ENCODE data around the gene SCRN3.

DNA sequence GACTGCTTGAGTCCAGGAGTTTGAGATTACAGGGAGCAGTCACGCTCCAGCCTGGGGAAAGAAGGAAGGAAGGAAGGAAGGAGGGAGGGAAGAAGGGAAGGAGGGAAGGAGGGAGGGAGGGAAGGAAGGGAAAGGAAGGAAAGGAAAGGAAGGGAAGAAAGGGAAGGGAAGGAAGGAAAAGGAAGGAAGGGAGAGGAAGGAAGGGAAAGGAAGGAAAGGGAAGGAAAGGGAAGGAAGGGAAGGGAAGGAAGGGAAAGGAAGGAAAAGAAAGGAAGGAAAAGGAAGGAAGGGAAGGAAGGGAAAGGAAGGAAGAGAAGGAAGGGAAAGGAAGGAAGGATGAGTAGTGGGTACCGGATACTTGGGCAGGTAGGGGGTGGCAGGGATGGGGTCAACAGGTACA is 59.0 kb downstream of the SCRN3 start:
- TF ChIP-seq RAD21 (IDR thresholded peaks at IDR 0.05; ENCODE audit: low read length): no peak
- no peak for TF ChIP-seq FOXM1 (IDR thresholded peaks at IDR 0.05; ENCODE audit: low read depth)
- no peak for TF ChIP-seq NRF1 (IDR thresholded peaks at IDR 0.05; ENCODE audit: low read depth, low read length)
- TF ChIP-seq, protein P1, sequence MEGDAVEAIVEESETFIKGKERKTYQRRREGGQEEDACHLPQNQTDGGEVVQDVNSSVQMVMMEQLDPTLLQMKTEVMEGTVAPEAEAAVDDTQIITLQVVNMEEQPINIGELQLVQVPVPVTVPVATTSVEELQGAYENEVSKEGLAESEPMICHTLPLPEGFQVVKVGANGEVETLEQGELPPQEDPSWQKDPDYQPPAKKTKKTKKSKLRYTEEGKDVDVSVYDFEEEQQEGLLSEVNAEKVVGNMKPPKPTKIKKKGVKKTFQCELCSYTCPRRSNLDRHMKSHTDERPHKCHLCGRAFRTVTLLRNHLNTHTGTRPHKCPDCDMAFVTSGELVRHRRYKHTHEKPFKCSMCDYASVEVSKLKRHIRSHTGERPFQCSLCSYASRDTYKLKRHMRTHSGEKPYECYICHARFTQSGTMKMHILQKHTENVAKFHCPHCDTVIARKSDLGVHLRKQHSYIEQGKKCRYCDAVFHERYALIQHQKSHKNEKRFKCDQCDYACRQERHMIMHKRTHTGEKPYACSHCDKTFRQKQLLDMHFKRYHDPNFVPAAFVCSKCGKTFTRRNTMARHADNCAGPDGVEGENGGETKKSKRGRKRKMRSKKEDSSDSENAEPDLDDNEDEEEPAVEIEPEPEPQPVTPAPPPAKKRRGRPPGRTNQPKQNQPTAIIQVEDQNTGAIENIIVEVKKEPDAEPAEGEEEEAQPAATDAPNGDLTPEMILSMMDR (IDR thresholded peaks at IDR 0.05): no peak
- no peak for TF ChIP-seq EP300 (IDR thresholded peaks at IDR 0.05; ENCODE audit: borderline replicate concordance in 1 of 2, low read depth in 1 of 2, low read length in 1 of 2)
- TF ChIP-seq, protein P2, sequence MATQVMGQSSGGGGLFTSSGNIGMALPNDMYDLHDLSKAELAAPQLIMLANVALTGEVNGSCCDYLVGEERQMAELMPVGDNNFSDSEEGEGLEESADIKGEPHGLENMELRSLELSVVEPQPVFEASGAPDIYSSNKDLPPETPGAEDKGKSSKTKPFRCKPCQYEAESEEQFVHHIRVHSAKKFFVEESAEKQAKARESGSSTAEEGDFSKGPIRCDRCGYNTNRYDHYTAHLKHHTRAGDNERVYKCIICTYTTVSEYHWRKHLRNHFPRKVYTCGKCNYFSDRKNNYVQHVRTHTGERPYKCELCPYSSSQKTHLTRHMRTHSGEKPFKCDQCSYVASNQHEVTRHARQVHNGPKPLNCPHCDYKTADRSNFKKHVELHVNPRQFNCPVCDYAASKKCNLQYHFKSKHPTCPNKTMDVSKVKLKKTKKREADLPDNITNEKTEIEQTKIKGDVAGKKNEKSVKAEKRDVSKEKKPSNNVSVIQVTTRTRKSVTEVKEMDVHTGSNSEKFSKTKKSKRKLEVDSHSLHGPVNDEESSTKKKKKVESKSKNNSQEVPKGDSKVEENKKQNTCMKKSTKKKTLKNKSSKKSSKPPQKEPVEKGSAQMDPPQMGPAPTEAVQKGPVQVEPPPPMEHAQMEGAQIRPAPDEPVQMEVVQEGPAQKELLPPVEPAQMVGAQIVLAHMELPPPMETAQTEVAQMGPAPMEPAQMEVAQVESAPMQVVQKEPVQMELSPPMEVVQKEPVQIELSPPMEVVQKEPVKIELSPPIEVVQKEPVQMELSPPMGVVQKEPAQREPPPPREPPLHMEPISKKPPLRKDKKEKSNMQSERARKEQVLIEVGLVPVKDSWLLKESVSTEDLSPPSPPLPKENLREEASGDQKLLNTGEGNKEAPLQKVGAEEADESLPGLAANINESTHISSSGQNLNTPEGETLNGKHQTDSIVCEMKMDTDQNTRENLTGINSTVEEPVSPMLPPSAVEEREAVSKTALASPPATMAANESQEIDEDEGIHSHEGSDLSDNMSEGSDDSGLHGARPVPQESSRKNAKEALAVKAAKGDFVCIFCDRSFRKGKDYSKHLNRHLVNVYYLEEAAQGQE (IDR thresholded peaks at IDR 0.05; ENCODE audit: low read depth, low read length): no peak
- TF ChIP-seq, protein P3, sequence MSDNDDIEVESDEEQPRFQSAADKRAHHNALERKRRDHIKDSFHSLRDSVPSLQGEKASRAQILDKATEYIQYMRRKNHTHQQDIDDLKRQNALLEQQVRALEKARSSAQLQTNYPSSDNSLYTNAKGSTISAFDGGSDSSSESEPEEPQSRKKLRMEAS (IDR thresholded peaks at IDR 0.05; ENCODE audit: low read depth): no peak
- TF ChIP-seq RCOR1 (IDR thresholded peaks at IDR 0.05; ENCODE audit: low read length): no peak
- TF ChIP-seq, protein P4, sequence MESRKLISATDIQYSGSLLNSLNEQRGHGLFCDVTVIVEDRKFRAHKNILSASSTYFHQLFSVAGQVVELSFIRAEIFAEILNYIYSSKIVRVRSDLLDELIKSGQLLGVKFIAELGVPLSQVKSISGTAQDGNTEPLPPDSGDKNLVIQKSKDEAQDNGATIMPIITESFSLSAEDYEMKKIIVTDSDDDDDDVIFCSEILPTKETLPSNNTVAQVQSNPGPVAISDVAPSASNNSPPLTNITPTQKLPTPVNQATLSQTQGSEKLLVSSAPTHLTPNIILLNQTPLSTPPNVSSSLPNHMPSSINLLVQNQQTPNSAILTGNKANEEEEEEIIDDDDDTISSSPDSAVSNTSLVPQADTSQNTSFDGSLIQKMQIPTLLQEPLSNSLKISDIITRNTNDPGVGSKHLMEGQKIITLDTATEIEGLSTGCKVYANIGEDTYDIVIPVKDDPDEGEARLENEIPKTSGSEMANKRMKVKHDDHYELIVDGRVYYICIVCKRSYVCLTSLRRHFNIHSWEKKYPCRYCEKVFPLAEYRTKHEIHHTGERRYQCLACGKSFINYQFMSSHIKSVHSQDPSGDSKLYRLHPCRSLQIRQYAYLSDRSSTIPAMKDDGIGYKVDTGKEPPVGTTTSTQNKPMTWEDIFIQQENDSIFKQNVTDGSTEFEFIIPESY (IDR thresholded peaks at IDR 0.05; ENCODE audit: borderline replicate concordance, low read depth): no peak

Data from SK-N-SH (cell line).